Right lobe of liver (tissue), 6 donors: ENCODE measurements around the gene RHOU. TPM values are rescaled to one million over a fixed set of nuclear protein-coding genes. Genes with fewer than 3 reads are reported as not detected.

Source experiments
- ATAC-seq, 4 donors: fragments of 200-7000 bp; cut with Tn5 transposase; one replicate each; pipeline ENCODE4 v1.9.1; 2020; ENCODE audit warnings: mild to moderate bottlenecking in 4 of 4, moderate library complexity in 4 of 4
- DNase-seq, 3 donors: peaks; one replicate each; pipeline ENCODE4 v3.0.0-alpha.2; 2020
- H3K27ac ChIP-seq, 3 donors: fragments of 200-600 bp; one replicate each; pipeline ENCODE4 v1.8.0; 2022
- H3K27me3 ChIP-seq, 2 donors: fragments of 200-600 bp; one replicate each; pipeline ENCODE4 v1.8.0; 2022
- H3K36me3 ChIP-seq, 4 donors: fragments of 200-600 bp; sonication (generic) in 1 of 4; one replicate each; pipeline versions ENCODE4 v1.5.1 to v1.8.0; 2017 to 2022; ENCODE audit warnings: control low read depth in 1 of 4
- H3K4me1 ChIP-seq, 4 donors: fragments of 200-600 bp; sonication (generic) in 1 of 4; one replicate each; pipeline versions ENCODE4 v1.5.1 to v1.8.0; 2017 to 2022; ENCODE audit warnings: control low read depth in 1 of 4
- H3K4me3 ChIP-seq, 3 donors: fragments of 200-600 bp; one replicate each; pipeline ENCODE4 v1.8.0; 2022
- H3K9me3 ChIP-seq, 4 donors: fragments of 200-600 bp; sonication (generic) in 1 of 4; one replicate each; pipeline versions ENCODE4 v1.5.1 to v1.8.0; 2017 to 2022; ENCODE audit warnings: control low read depth in 1 of 4
- CTCF ChIP-seq, 4 donors: fragments of 200-600 bp in 3 of 4; fragments of 450-650 bp in 1 of 4; IDR thresholded peaks; one replicate each; pipeline versions ENCODE4 v1.5.1 to v1.8.0; 2016 to 2022; ENCODE audit warnings: antibody characterized with exemption in 4 of 4, mild to moderate bottlenecking in 2 of 4
- POLR2A ChIP-seq: fragments of 450-650 bp; IDR thresholded peaks from one replicate; pipeline ENCODE4 v1.6.1; 2017; ENCODE audit warnings: antibody characterized with exemption, mild to moderate bottlenecking
- WGBS: methylation state at CpG from one replicate; pipeline ENCODE4 v1.1.6; 2018; ENCODE audit warnings: low coverage, low lambda C conversion rate; ENCODE audit not compliant: insufficient coverage; ENCODE audit errors: missing lambda C conversion rate; 5-methylcytosine and 5-hydroxymethylcytosine counted together
- intact Hi-C, 2 donors: fragments of 100-400 bp; cut with DNase I; formaldehyde crosslinking; loops; one replicate each; pipeline versions ENCODE4 v1.11.2 to v1.14.1; 2022
- total RNA-seq, 6 experiments: library from RNA; depleted of rRNA in 2 of 6; stranded (reverse); fragments of >200 nt in 2 of 6; fragmentation: NEBNext Ultra II Directional in 3 of 6; extraction: Animal tissue kit (Norgen Biotek cat#: 25700) in 3 of 6; gene quantifications; one replicate each; pipeline versions ENCODE4 v1.1.0 to v1.2.4, GENCODE V29; 2016 to 2023
- donor health status: DM: no; HTN: yes; CAD: no.
- donor health status: DM: no; HTN: no; CAD: no.
- donor health status: DM: no; HTN: no; CAD: no.
- donor health status: DM: no; HTN: yes; CAD: no.
- donor health status: DM: no; HTN: yes; CAD: no.

The RHOU gene
- total RNA-seq, 6 experiments from 2014 or later, result 16.6 to 22.2 (median 19.6) TPM

DNA sequence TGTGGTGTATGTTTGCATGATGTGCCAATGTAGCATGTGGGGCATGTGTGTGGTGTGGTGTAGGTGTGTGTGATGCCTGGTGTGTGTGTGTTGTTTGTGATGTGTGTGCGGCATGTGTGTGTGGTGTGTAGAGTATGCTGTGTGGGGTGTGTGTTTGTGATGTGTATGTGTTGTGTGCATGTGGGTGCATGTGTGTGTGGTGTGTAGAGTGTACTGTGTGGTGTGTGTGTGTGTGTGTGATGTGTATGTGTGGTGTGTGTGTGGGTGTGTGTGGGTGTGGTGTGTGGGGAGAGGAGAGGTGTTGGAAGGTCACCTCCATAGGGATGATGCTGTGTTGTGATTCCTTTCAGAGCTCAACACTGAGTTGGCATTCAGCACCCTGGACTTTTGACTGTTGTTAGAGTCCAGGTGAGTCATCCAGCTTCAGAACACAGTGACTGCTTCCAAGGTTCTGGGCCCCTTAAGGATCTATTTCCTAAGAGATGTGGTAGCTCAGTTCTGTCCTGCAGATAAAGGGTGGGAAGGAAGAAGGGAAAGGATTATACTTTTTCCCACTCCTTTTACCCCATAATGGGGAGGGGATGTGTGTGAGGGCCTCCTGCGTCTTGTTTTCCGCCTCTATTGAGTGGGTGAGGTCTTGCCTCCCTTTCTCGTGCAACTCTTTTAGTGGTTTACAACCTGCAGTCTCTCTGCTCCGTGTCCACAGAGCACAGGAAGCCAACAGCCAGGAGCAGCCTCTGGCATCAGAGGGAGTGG lies 47.6 kb downstream of the RHOU start:
- DNase-seq, result peak in 1 of 3 donors; percentile 63
- TF ChIP-seq CTCF (IDR thresholded peaks at IDR 0.05) (no peak), POLR2A (no peak)
- Histone ChIP-seq H3K36me3 (no peaks in the 10 kb centered on the region), H3K9me3 (no peaks in the 10 kb centered on the region), H3K4me1 (peaks cover 0 to 9% (median 0%) of the 10 kb centered on the region in 4 donors), H3K27me3 (no peaks in the 10 kb centered on the region), H3K27ac (no peak overlapping the region), H3K4me3 (no peak overlapping the region)
- intact Hi-C loops, result no loop called here
- WGBS, result 64% methylated on average over 5 of the region's 5 CpGs
- peak; percentile 86 to 90 (median 88) for ATAC-seq

DNA sequence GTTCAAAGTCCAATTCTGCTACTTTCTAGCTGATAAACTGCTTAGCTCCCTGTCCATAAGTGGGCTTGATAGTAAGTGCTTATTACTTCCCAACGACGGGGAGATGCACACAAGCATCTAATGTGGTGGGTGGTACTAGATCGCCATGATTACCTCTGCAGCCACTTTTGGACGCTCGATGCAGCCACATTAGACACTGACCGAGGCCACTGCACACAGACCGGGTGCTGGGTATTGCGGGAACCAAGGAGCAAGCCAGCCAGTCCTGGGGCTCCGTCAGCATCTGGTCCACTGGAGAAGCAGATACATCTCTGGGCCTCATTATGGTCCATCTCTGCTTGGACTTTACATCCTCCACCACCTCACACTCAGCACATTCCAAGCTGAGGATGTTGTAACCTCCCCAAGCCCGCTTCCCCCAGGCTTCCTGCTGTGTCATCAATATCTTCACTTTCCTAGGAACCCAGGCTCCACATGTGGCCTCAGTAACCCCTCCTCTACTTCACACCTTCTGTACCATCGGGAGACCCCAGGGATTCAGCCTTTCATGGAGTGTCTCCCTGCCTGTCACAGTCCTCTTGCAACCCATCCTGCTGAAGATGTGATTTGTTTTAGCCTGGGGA lies 48.2 kb downstream of the RHOU start:
- H3K4me3 ChIP-seq, result no peak overlapping the region
- no peaks in the 10 kb centered on the region for H3K27me3 ChIP-seq
- no peaks in the 10 kb centered on the region for H3K36me3 ChIP-seq
- ATAC-seq (peak; percentile 25 to 48 (median 38)), DNase-seq (no peak)
- H3K27ac ChIP-seq, result no peak overlapping the region
- intact Hi-C loops, result no loop called here
- 67% methylated on average over 3 of the region's 11 CpGs for WGBS
- H3K4me1 ChIP-seq, result peaks cover 0 to 9% (median 0%) of the 10 kb centered on the region in 4 donors
- no peak for TF ChIP-seq POLR2A
- TF ChIP-seq CTCF (IDR thresholded peaks at IDR 0.05), result no peak
- no peaks in the 10 kb centered on the region for H3K9me3 ChIP-seq

- H3K4me3 ChIP-seq, result no peak overlapping the region
- no peaks in the 10 kb centered on the region for H3K36me3 ChIP-seq
- H3K4me1 ChIP-seq, result peaks cover 0 to 9% (median 0%) of the 10 kb centered on the region in 4 donors
- TF ChIP-seq CTCF (IDR thresholded peaks at IDR 0.05), result no peak
- no peak for TF ChIP-seq POLR2A
- no peaks in the 10 kb centered on the region for H3K9me3 ChIP-seq
- 89% methylated on average over 3 of the region's 3 CpGs for WGBS
- no peaks in the 10 kb centered on the region for H3K27me3 ChIP-seq
- no peak overlapping the region for H3K27ac ChIP-seq
- intact Hi-C loops, result no loop called here
- ATAC-seq (no peak), DNase-seq (no peak)
These were observed 48.9 kb downstream of the RHOU start for GRCh38 chr1:228784181-228784580.

GRCh38 chr1:228785366-228786330 lies 50.4 kb downstream of the RHOU start:
- Histone ChIP-seq H3K9me3 (no peaks in the 10 kb centered on the region), H3K4me3 (no peak overlapping the region), H3K36me3 (no peaks in the 10 kb centered on the region), H3K27ac (no peak overlapping the region), H3K27me3 (no peaks in the 10 kb centered on the region), H3K4me1 (peaks cover 0 to 9% (median 0%) of the 10 kb centered on the region in 4 donors)
- TF ChIP-seq POLR2A (no peak), CTCF (IDR thresholded peaks at IDR 0.05) (no peak)
- intact Hi-C loops, result no loop called here
- 82% methylated on average over 11 of the region's 15 CpGs for WGBS
- ATAC-seq, result no peak
- no peak for DNase-seq
